ENCODE data around the gene ARHGAP12. TPM values are rescaled to one million over a fixed set of nuclear protein-coding genes. Genes with fewer than 3 reads are reported as not detected.
"Not testable (repeated sequence)": the region's sequence is repeated elsewhere in the genome, so short reads cannot be mapped to it uniquely, and the experiment has no call there.

The ARHGAP12 gene
- total and polyA plus RNA-seq, 9 donors: 17.8 to 41.1 (median 23.1) TPM

- peak; percentile 84 for DNase-seq
- H3K4me3 ChIP-seq (ENCODE audit: low read length): no peak overlapping the region
- peak overlapping the region; percentile 87 for H3K27ac ChIP-seq (ENCODE audit: low read length)
- 12% methylated on average over 9 of the region's 12 CpGs for WGBS (ENCODE audit: insufficient coverage)
- H3K27me3 ChIP-seq (ENCODE audit: control insufficient read depth, insufficient read depth, low read length): no peaks in the 10 kb centered on the region
- peaks cover 32% of the 10 kb centered on the region for H3K4me1 ChIP-seq (ENCODE audit: control insufficient read depth, insufficient read depth, low read length)
- H3K9me3 ChIP-seq (replicated peaks; ENCODE audit: control insufficient read depth, low read depth, low read length): peaks cover 5% of the 10 kb centered on the region
- H3K36me3 ChIP-seq (ENCODE audit: control insufficient read depth, insufficient read depth, low read length): no peaks in the 10 kb centered on the region
Observed at GRCh38 chr10:31774299-31774900, 154.2 kb downstream of the ARHGAP12 start.

- peak overlapping the region; percentile 87 for H3K27ac ChIP-seq (ENCODE audit: low read length)
- peaks cover 5% of the 10 kb centered on the region for H3K9me3 ChIP-seq (replicated peaks; ENCODE audit: control insufficient read depth, low read depth, low read length)
- no peaks in the 10 kb centered on the region for H3K36me3 ChIP-seq (ENCODE audit: control insufficient read depth, insufficient read depth, low read length)
- DNase-seq: peak; percentile 77
- peaks cover 32% of the 10 kb centered on the region for H3K4me1 ChIP-seq (ENCODE audit: control insufficient read depth, insufficient read depth, low read length)
- no peaks in the 10 kb centered on the region for H3K27me3 ChIP-seq (ENCODE audit: control insufficient read depth, insufficient read depth, low read length)
- H3K4me3 ChIP-seq (ENCODE audit: low read length): no peak overlapping the region
- WGBS (ENCODE audit: insufficient coverage): 52% methylated on average over 13 of the region's 15 CpGs
Observed at GRCh38 chr10:31773749-31774298, 154.8 kb downstream of the ARHGAP12 start.

GRCh38 chr10:31771331-31771831, 157.2 kb downstream of the ARHGAP12 start:
- WGBS (ENCODE audit: insufficient coverage): 71% methylated on average over 2 of the region's 9 CpGs
- Histone ChIP-seq H3K9me3 (replicated peaks; ENCODE audit: control insufficient read depth, low read depth, low read length) (peaks cover 2% of the 10 kb centered on the region), H3K36me3 (ENCODE audit: control insufficient read depth, insufficient read depth, low read length) (no peaks in the 10 kb centered on the region), H3K27ac (ENCODE audit: low read length) (peak overlapping the region; percentile 24), H3K4me3 (ENCODE audit: low read length) (no peak overlapping the region), H3K4me1 (ENCODE audit: control insufficient read depth, insufficient read depth, low read length) (peaks cover 32% of the 10 kb centered on the region), H3K27me3 (ENCODE audit: control insufficient read depth, insufficient read depth, low read length) (no peaks in the 10 kb centered on the region)
- DNase-seq: peak; percentile 66

- no CpG with 5 or more reads among the region's 8 CpGs for WGBS (ENCODE audit: insufficient coverage)
- H3K9me3 ChIP-seq (replicated peaks; ENCODE audit: control insufficient read depth, low read depth, low read length): no peaks in the 10 kb centered on the region
- peaks cover 37% of the 10 kb centered on the region for H3K4me1 ChIP-seq (ENCODE audit: control insufficient read depth, insufficient read depth, low read length)
- H3K36me3 ChIP-seq (ENCODE audit: control insufficient read depth, insufficient read depth, low read length): no peaks in the 10 kb centered on the region
- DNase-seq: no peak
- H3K4me3 ChIP-seq (ENCODE audit: low read length): no peak overlapping the region
- H3K27me3 ChIP-seq (ENCODE audit: control insufficient read depth, insufficient read depth, low read length): no peaks in the 10 kb centered on the region
- H3K27ac ChIP-seq (ENCODE audit: low read length): no peak overlapping the region
Observed at GRCh38 chr10:31770307-31770902, 158.2 kb downstream of the ARHGAP12 start.

- H3K36me3 ChIP-seq (ENCODE audit: control insufficient read depth, insufficient read depth, low read length): no peaks in the 10 kb centered on the region
- H3K4me3 ChIP-seq (ENCODE audit: low read length): no peak overlapping the region
- WGBS (ENCODE audit: insufficient coverage): no CpG with 5 or more reads among the region's 4 CpGs
- H3K27me3 ChIP-seq (ENCODE audit: control insufficient read depth, insufficient read depth, low read length): no peaks in the 10 kb centered on the region
- H3K4me1 ChIP-seq (ENCODE audit: control insufficient read depth, insufficient read depth, low read length): peaks cover 31% of the 10 kb centered on the region
- H3K27ac ChIP-seq (ENCODE audit: low read length): no peak overlapping the region
- no peak for DNase-seq
- H3K9me3 ChIP-seq (replicated peaks; ENCODE audit: control insufficient read depth, low read depth, low read length): peaks cover under 1% of the 10 kb centered on the region
Observed at GRCh38 chr10:31769564-31769963, 159.1 kb downstream of the ARHGAP12 start.

GRCh38 chr10:31768935-31769334, 159.7 kb downstream of the ARHGAP12 start:
- DNase-seq; H3K9me3 ChIP-seq (replicated peaks; ENCODE audit: control insufficient read depth, low read depth, low read length); H3K27me3 ChIP-seq (ENCODE audit: control insufficient read depth, insufficient read depth, low read length); H3K4me3 ChIP-seq (ENCODE audit: low read length); H3K36me3 ChIP-seq (ENCODE audit: control insufficient read depth, insufficient read depth, low read length): not testable (repeated sequence)
- Histone ChIP-seq H3K4me1 (ENCODE audit: control insufficient read depth, insufficient read depth, low read length) (peaks cover 25% of the 10 kb centered on the region), H3K27ac (ENCODE audit: low read length) (peak overlapping the region; percentile 57)
- WGBS (ENCODE audit: insufficient coverage): 84% methylated on average over 5 of the region's 7 CpGs

GRCh38 chr10:31768467-31768866, 160.2 kb downstream of the ARHGAP12 start:
- DNase-seq: peak; percentile 83
- H3K27ac ChIP-seq (ENCODE audit: low read length): peak overlapping the region; percentile 57
- no peak overlapping the region for H3K4me3 ChIP-seq (ENCODE audit: low read length)
- no peaks in the 10 kb centered on the region for H3K36me3 ChIP-seq (ENCODE audit: control insufficient read depth, insufficient read depth, low read length)
- WGBS (ENCODE audit: insufficient coverage): no CpG with 5 or more reads among the region's 1 CpG
- H3K4me1 ChIP-seq (ENCODE audit: control insufficient read depth, insufficient read depth, low read length): peaks cover 20% of the 10 kb centered on the region
- no peaks in the 10 kb centered on the region for H3K27me3 ChIP-seq (ENCODE audit: control insufficient read depth, insufficient read depth, low read length)
- peaks cover 3% of the 10 kb centered on the region for H3K9me3 ChIP-seq (replicated peaks; ENCODE audit: control insufficient read depth, low read depth, low read length)

GRCh38 chr10:31765541-31765940, 163.1 kb downstream of the ARHGAP12 start:
- Histone ChIP-seq H3K36me3 (ENCODE audit: control insufficient read depth, insufficient read depth, low read length) (no peaks in the 10 kb centered on the region), H3K4me1 (ENCODE audit: control insufficient read depth, insufficient read depth, low read length) (peaks cover 15% of the 10 kb centered on the region), H3K27ac (ENCODE audit: low read length) (no peak overlapping the region), H3K27me3 (ENCODE audit: control insufficient read depth, insufficient read depth, low read length) (no peaks in the 10 kb centered on the region), H3K4me3 (ENCODE audit: low read length) (no peak overlapping the region), H3K9me3 (replicated peaks; ENCODE audit: control insufficient read depth, low read depth, low read length) (peaks cover 3% of the 10 kb centered on the region)
- DNase-seq: peak; percentile 70
- WGBS (ENCODE audit: insufficient coverage): 41% methylated on average over 8 of the region's 9 CpGs

GRCh38 chr10:31762316-31762715, 166.3 kb downstream of the ARHGAP12 start:
- WGBS (ENCODE audit: insufficient coverage): 94% methylated on average over 3 of the region's 4 CpGs
- Histone ChIP-seq H3K9me3 (replicated peaks; ENCODE audit: control insufficient read depth, low read depth, low read length) (peaks cover 3% of the 10 kb centered on the region), H3K27ac (ENCODE audit: low read length) (no peak overlapping the region), H3K36me3 (ENCODE audit: control insufficient read depth, insufficient read depth, low read length) (no peaks in the 10 kb centered on the region), H3K4me1 (ENCODE audit: control insufficient read depth, insufficient read depth, low read length) (peaks cover 33% of the 10 kb centered on the region), H3K27me3 (ENCODE audit: control insufficient read depth, insufficient read depth, low read length) (no peaks in the 10 kb centered on the region), H3K4me3 (ENCODE audit: low read length) (no peak overlapping the region)
- no peak for DNase-seq

GRCh38 chr10:31761156-31761555, 167.5 kb downstream of the ARHGAP12 start:
- Histone ChIP-seq H3K4me1 (ENCODE audit: control insufficient read depth, insufficient read depth, low read length) (peaks cover 42% of the 10 kb centered on the region), H3K27me3 (ENCODE audit: control insufficient read depth, insufficient read depth, low read length) (no peaks in the 10 kb centered on the region), H3K4me3 (ENCODE audit: low read length) (no peak overlapping the region), H3K36me3 (ENCODE audit: control insufficient read depth, insufficient read depth, low read length) (no peaks in the 10 kb centered on the region), H3K9me3 (replicated peaks; ENCODE audit: control insufficient read depth, low read depth, low read length) (peaks cover 3% of the 10 kb centered on the region), H3K27ac (ENCODE audit: low read length) (peak overlapping the region; percentile 96)
- DNase-seq: no peak
- WGBS (ENCODE audit: insufficient coverage): 89% methylated on average over 3 of the region's 3 CpGs

Data from muscle of leg (tissue), 11 donors.